RWPE1 (cell line): Measurements from ENCODE around the gene CLASRP.
"Not testable (repeated sequence)": the region's sequence is repeated elsewhere in the genome, so short reads cannot be mapped to it uniquely, and the experiment has no call there.

ENCODE experiments used
- CTCF ChIA-PET: fragments of 350-600 bp; sonication (Branson Sonifier 250); formaldehyde crosslinking; extraction: SDS; loops from one replicate; lab custom pipeline; 2021; lab: Yijun Ruan, JAX
- POLR2A ChIA-PET: fragments of 400-600 bp; formaldehyde crosslinking; extraction: SDS; loops from one replicate; lab custom pipeline; 2020; ENCODE audit warnings: antibody characterized with exemption; ENCODE audit not compliant: low non-redundant PET; lab: Yijun Ruan, JAX
- DNase-seq: peaks from one replicate; pipeline ENCODE4 v3.0.0; 2012; ENCODE audit warnings: low spot score
- H3K27ac ChIP-seq: fragments of 450-650 bp; 2 replicates; pipeline ENCODE4 v1.5.1; 2017
- CTCF ChIP-seq: fragments of 450-650 bp; conservative IDR thresholded peaks from 2 replicates; pipeline ENCODE4 v1.5.1; 2017; ENCODE audit warnings: low read depth, mild to moderate bottlenecking

The CLASRP gene

GRCh38 chr19:44993926-44994537 is 44.8 kb upstream of the CLASRP start:
- no peak for TF ChIP-seq CTCF
- ChIA-PET CTCF (no interaction called here), POLR2A (no interaction called here)
- H3K27ac ChIP-seq, result peak overlapping the region; percentile 28
- no peak for DNase-seq

GRCh38 chr19:44998025-44998424 is 40.8 kb upstream of the CLASRP start:
- CTCF ChIA-PET, result interaction anchor here (0.6 to 0.7 kb wide), 2 partner anchors 54 to 132 kb away, joined by 3 to 8 read pairs; no protein-coding TSS in a partner anchor
- POLR2A ChIA-PET, result no interaction called here
- no peak for DNase-seq

GRCh38 chr19:44999131-44999925 is 39.5 kb upstream of the CLASRP start:
- DNase-seq, POLR2A ChIA-PET, H3K27ac ChIP-seq: not testable (repeated sequence)
- CTCF ChIA-PET, result interaction anchor here (0.6 to 0.7 kb wide), 3 partner anchors 9 to 827 kb away, joined by 3 to 4 read pairs (median 4); no protein-coding TSS in a partner anchor

More at GRCh38 chr19:44998025-44998424, 40.8 kb upstream of the CLASRP start:
- no peak for TF ChIP-seq CTCF
- no peak overlapping the region for H3K27ac ChIP-seq

GRCh38 chr19:45000665-45001064 is 38.2 kb upstream of the CLASRP start:
- ChIA-PET CTCF (interaction anchor here (0.6 to 1.2 kb wide), 3 partner anchors 12 to 256 kb away, joined by 3 to 4 read pairs (median 4); no protein-coding TSS in a partner anchor), POLR2A (interaction anchor here (1.0 kb wide), 1 partner anchor 41 kb away, joined by 4 read pairs; no protein-coding TSS in a partner anchor)
- not testable (repeated sequence) for DNase-seq
- peak overlapping the region; percentile 90 for H3K27ac ChIP-seq

- H3K27ac ChIP-seq, result peak within 1 kb of the TSS; percentile 90
- DNase-seq, result peak; percentile 100
- CTCF ChIA-PET, result interaction anchor here (0.6 to 1.2 kb wide), 5 partner anchors 12 to 256 kb away, joined by 3 to 5 read pairs (median 4); no protein-coding TSS in a partner anchor
- TF ChIP-seq CTCF, result no peak
- POLR2A ChIA-PET, result interaction anchor here (0.6 to 1.0 kb wide), 4 partner anchors 8 to 152 kb away, joined by 3 to 6 read pairs (median 4); no protein-coding TSS in a partner anchor
These were observed 37.6 kb upstream of the CLASRP start, which contains the start of gene RELB for GRCh38 chr19:45001087-45001739. Gene RELB (plus strand): TSS chr19:45001464. CDS start chr19:45001580, 116 bp downstream.

GRCh38 chr19:45003485-45003884 is 35.4 kb upstream of the CLASRP start:
- no peak for TF ChIP-seq CTCF
- ChIA-PET CTCF (no interaction called here), POLR2A (interaction anchor here (0.6 kb wide), 1 partner anchor 19 kb away, joined by 4 read pairs; no protein-coding TSS in a partner anchor)
- no peak overlapping the region for H3K27ac ChIP-seq
- DNase-seq, result no peak

- ChIA-PET CTCF (no interaction called here), POLR2A (no interaction called here)
- H3K27ac ChIP-seq, result peak overlapping the region; percentile 42
These were observed 33.1 kb upstream of the CLASRP start for GRCh38 chr19:45005787-45006186.

More at GRCh38 chr19:45005787-45006186, 33.1 kb upstream of the CLASRP start:
- TF ChIP-seq CTCF, result no peak
- DNase-seq, result no peak
